ENCODE data around the gene AMFR.

AMFR gene

DNA sequence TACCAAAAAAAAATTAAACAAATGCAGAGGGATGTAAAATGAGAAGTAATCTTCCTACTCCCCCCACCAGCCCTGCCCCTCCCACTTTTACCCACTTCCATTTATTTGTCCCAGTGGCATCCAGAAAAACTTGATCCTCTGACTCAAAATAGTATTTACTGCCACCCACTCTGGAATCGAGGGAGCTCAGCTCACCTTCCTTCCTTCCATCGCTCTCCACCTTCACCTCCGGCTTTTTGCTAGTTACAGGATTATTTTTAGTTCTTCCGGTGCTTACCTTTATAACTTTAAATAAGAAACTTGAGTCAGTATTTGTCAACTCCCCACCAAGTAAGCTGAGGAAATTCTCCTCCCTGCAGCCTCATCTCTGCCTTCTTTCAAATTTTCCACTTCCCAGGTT lies 94.9 kb downstream of the AMFR start:
- no peak for DNase-seq (ENCODE audit: low read depth)

DNA sequence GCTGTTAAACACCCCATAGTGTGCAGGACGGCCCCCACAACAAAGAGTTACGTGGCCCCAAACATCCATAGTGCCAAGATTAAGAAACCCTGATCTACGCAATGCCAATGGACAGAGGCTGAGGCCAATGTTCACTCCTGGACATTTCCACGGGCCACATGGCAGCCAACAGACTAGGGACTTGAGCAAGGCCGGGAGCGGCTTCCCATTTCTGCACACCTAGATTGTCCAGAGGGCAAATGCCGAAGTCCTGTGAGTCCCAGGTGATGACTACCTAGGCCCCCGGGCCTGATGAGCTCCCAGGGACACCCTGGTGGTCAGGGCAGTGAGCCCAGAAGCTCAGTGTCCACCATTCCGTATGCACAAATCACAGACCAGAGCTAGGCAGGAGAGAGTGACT lies 95.5 kb downstream of the AMFR start:
- no peak for DNase-seq (ENCODE audit: low read depth)

DNA sequence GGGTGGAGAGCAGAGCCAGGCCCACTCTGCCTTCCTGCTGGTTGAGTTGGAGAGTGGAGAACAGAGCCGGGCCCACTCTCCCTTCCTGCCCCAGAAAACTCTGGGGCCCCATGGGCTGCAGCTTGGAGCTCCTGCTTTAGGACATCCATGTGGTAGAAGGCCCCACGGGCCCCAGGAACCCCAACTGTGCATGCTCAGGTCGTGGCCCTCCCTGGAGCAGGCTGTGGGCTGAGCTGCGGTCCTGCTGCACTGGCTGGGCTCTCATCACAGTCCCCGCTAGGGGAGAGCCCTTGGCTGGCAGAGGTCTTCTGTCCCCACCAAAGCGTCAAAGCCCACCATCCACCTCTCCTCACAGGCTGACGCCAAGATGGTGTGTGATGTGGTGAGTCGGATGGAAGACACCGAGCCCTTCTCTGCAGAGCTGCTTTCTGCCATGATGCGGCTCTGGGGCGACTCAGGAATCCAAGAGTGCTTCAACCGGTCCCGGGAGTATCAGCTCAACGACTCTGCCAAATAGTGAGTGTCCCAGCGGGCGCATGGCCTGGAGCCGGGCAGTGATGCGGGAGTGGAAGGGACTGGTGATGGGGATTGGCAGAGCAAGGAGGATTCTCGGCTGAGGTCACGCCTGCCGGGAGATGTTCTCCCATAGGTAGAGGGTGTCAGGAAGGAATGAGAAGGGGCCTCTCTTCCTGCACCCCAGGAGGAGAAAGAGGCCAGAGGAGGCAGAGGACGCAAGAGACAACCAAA lies 96.9 kb downstream of the AMFR start:
- DNase-seq (ENCODE audit: low read depth), result no peak

DNA sequence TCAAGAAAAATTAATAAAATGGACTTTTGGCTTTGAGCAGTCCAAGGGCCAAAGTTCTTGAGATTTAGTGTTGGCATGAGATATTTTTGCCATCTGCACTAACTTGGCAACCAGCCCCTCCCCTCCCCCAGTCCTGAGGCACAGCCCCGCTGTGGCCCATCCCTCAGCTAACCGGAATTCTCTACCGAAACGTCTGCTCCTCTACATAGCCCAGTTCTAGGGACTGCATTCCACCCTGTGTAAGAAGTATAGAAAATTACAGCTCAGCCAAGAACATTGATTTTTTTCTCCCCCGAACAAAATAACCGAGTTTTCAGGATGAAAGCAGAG lies 97.5 kb downstream of the AMFR start:
- DNase-seq (ENCODE audit: low read depth), result no peak

DNA sequence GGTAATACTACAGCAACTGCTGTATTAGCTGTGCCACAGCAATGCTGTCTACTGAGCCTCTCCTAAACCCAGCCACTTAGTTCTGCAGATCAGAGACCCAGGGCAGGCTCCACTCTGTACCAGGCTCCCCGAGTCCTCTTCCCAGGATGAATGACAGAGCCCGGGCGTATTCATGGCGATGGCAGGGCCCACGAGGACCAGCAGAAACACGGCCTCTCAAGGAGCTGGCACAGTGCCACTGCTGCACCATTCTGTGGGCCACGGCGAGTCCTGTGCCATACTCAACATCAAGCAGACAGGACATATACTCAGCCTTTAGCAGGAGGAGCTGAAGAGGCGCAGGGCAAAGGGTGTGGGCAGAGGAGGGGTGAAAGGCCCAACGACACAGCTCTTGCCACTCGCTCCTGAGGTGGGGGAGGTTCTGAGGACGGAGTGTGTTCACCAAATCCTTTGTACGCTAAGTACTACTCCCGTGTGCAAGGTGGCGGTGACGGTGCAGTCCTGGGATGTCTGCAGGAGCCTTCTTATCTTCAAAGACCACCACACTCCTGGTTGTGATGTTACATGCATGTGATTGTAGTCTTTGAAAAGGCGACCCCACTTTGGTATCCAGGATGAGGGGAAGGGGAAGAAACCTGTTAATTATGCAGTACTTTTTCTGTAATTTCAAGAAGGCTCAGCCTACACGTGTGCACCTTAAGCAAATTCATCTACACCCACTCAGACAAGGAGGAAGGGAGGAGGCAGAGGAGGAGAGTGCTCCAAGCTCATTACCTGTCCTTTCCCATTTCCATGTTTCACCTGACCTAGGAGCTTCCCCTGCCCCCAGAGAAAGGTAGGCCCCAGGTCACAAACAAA lies 98.0 kb downstream of the AMFR start:
- DNase-seq (ENCODE audit: low read depth), result no peak

GRCh38 chr16:56325956-56326355 lies 99.4 kb downstream of the AMFR start:
- no peak for DNase-seq (ENCODE audit: low read depth)

DNA sequence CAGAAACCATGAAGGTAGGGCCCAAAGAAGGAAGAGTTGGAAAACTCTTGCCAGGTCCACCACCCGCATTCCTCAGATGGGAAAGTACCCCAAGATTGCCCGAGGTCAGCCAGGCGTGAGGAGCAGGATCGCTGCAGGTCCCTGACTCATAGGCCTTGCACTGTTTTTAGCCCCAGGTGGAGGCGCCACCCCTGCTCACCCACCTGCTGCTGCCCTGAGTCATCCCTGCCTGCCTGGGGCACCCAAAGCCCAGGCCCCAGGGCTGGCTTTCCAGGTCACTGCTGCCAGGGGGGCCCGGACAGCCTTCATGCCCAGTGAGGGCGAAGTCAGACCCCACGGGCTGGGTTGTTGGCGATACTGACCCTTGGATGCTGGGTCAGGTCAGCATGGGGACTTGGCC lies 100.9 kb downstream of the AMFR start:
- DNase-seq (ENCODE audit: low read depth), result no peak

DNA sequence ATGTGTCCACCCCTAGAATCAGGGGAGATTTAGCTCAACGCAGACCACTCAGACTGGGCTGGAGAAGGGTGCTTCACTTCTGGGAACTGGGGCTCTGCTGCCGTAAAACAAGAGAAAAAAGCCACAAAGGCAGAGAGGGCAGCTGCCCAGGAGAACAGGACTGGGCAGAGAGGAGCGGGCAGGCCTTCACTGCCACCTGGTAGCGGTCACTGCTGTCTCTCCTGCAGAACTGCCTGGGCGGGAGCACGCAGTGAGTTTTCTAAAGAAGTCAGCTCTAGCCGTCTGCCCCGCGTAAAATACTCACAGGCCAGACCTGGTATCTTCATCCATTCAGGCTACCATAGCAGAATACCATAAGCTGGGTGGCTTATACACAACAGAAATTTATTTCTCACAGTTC lies 103.8 kb downstream of the AMFR start:
- no peak for DNase-seq (ENCODE audit: low read depth)

DNA sequence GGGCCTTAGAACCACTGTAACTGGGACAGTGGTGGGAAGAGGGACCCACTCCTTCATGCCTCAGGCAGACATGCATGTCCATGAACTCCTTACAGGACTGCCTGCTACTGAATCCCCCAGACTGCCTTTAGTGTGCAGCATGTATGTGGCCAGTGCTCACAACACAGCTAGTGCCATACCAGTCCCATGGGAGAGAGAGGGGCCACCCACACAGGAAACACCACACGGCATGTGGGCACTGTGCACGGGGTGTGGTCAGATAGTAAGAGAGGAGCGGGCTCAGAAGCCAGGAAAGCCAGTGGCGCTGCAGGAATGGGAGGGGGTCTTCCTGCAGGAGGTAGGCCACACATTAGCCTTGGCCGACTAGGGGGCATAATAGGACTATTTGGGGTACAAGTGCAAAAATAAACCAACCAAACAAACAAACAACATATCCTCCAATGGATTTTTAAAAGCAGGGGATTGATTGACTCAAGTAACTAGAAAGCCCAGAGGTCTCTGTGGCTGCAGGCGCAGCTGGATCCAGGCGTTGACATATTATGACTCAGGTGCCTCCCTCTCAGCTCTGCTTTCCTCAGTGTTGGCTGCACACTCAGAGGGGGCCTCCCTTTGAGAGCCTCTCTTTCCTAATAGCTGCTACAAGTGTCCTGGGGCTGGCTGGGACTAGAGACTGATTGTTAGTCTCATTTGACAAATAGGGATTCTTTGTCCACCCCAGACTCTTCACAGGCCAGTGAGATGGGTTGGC lies 104.4 kb downstream of the AMFR start:
- DNase-seq (ENCODE audit: low read depth), result no peak

DNA sequence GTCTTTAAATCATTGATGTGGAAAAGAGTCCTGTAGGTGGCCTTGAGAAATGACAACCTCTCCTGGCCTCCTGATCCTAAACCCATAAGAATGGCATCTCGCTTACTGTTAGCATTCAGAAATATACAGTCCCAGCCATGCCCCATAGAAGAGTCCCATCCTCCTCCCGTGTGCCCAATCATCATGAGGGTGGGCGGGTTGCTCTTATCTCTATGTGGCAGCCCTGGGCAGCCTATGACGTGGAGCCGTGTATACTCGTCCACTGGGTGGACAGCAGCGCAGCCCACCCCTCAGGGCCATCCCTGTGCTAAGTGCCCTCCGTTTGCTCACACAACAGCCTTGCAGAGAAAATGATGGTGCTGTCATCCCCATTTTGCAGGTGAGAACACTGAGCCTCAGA lies 105.3 kb downstream of the AMFR start:
- no peak for DNase-seq (ENCODE audit: low read depth)

DNA sequence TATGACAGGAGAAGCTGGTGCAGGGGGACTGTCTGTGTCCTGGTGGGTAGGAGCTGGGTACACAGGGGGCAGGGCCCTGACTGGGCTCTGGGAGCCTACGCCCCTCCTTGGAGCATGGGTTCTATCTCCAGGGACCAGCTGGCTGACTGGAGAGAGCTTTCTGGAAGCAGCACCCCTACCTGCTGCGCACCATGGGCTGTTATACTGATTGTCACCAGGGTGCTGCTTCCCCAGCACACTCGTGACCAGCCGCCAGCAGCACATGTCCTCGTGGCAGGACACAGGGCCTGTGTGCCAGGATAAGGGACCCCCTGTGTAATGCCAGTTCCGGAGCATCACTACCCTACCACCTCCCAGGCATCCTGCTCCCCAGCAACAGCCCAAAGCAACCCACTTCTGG lies 106.0 kb downstream of the AMFR start:
- DNase-seq (ENCODE audit: low read depth), result no peak

DNA sequence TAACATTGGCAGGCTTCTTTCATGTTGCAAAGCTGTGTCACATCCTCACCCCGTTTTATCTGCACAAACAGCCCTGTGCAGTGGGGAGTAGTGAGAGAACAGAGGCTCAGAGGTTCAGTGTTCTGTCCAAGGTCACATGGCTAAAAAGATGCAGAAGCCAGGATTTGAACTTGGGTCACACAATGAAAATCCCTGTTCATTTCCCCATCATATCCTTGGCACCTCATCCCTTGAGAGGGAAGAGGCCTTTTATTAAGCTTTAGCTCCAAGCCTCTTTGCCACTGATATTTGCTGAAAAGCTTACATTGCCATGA lies 106.6 kb downstream of the AMFR start:
- DNase-seq (ENCODE audit: low read depth), result no peak

DNA sequence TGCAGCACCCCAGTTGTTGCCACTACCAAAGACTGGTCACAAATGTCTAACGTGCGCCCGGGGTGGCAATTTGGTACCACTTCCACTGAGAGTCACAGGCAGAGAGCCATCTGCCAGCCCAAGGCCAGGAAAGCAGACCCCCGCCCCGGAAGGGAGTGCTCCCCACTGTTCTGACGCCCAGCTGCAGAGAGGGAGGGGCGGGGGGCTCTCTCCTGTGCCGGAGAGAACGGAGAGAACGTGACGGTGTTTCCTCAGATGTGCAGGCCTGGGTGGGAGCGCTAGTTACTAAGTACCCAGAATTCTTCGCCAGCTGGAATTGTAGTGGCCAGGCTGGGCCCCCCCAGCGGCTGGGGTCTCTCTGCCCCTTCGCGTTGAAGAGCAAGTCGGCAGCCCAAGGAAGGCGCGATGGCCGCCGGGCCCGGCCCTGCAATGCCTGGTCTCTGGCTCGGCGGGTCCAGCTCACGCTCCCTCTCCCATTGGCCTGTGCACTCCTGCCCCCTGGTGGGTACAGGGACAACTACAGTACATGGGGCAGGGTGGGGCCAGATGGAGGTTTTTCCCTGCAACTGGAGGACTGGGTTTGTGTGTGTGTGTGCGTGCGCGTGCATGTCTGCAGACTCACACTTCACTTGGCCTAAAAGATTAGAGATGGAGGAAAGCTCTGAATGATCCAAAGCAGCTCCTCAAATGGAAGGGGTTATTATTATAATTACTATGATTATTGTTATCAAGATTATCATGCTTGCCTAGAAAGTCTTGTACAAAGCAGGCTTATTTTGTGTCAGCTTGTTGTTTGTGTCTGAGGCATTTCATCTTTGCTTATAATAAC lies 107.1 kb downstream of the AMFR start:
- DNase-seq (ENCODE audit: low read depth), result peak; percentile 67

DNA sequence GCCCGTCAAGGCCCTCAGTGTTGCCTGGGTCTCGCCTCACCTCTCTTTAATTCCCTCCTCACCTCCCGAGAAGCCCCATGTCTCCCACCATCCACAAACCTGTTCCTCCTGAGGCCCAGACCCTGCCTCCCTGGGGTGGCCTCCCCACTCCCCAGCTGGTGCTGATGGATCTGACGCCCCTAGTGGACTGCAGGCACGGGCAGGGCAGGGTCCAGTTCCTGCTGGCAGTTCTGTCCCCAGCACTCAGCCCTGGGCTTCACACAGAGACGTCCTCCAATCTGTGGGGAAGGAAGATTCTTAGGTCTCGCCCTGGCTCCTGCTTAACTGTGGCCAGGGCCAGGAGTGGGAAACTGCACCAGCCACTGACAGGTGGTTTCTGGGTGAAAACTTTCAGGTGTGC lies 108.8 kb downstream of the AMFR start:
- DNase-seq (ENCODE audit: low read depth), result no peak

DNA sequence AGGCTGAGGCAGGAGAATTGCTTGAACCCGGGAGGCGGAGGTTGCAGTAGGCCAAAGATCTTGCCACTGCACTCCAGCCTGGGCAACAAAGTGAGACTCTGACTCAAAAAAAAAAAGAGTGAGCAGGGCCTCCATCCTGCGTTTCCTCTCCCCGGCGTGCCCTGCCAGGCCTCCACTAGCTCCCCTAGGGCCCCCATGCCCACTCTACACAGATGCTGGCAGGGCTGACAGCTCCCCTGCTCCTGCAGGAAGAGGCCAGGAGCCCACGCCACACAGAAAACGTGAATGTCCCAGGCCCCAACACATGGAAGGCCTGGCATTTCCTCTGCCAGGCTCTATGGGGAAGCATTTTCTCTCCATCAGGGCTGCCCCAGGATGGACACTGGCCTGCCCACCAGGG lies 109.4 kb downstream of the AMFR start:
- DNase-seq (ENCODE audit: low read depth), result no peak

- DNase-seq (ENCODE audit: low read depth), result no peak
These were observed 111.0 kb downstream of the AMFR start for GRCh38 chr16:56314244-56314850.

GRCh38 chr16:56312556-56312955 lies 112.8 kb downstream of the AMFR start:
- DNase-seq (ENCODE audit: low read depth), result no peak

DNA sequence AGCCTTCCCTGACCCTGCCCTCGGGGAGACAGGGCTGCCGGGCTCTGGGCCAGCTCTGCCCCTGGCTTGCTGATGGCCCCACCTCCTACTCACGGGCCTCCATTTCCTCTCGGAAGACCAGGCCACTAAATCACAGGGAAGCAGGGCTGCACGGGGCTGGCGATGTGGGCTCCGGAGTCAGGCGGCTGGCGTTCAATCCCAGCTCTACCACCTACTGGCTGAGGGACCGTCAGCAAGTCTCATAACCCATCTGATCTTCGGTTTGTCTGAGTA lies 113.4 kb downstream of the AMFR start:
- DNase-seq (ENCODE audit: low read depth), result no peak
